SK-N-SH treated with all-trans-retinoic acid at 6 μM for 48 hours (cell line): ENCODE measurements around the gene SLC25A17.

Experiments used
- ATAC-seq: fragments of 200-7000 bp; cut with Tn5 transposase; 3 replicates; pipeline ENCODE4 v1.9.1; 2020; ENCODE audit warnings: mild to moderate bottlenecking, moderate library complexity
- ARNTL ChIP-seq: fragments of 450-650 bp; formaldehyde crosslinking; IDR thresholded peaks from 2 replicates; pipeline ENCODE4 v1.5.0; 2020; ENCODE audit warnings: low read depth, mild to moderate bottlenecking, moderate library complexity, borderline replicate concordance
- BACH2 ChIP-seq: fragments of 250-450 bp; sonication (Bioruptor Pico); IDR thresholded peaks from 2 replicates; pipeline ENCODE4 v1.9.0; 2021; ENCODE audit warnings: mild to moderate bottlenecking, borderline replicate concordance
- CREB5 ChIP-seq: fragments of 250-450 bp; sonication (Bioruptor Pico); IDR thresholded peaks from 2 replicates; pipeline ENCODE4 v1.5.1; 2020; ENCODE audit warnings: low read depth, mild to moderate bottlenecking, moderate library complexity
- CSDC2 ChIP-seq: fragments of 250-450 bp; sonication (Bioruptor Pico); IDR thresholded peaks from 2 replicates; pipeline ENCODE4 v1.5.0; 2020; ENCODE audit warnings: mild to moderate bottlenecking, moderate library complexity
- ESRRG ChIP-seq: fragments of 250-450 bp; sonication (Bioruptor Pico); IDR thresholded peaks from 2 replicates; pipeline ENCODE4 v1.6.1; 2021; ENCODE audit warnings: mild to moderate bottlenecking
- GLIS3 ChIP-seq: fragments of 250-450 bp; sonication (Bioruptor Pico); IDR thresholded peaks from 2 replicates; pipeline ENCODE4 v1.5.0; 2020; ENCODE audit warnings: mild to moderate bottlenecking, moderate library complexity
- ISL1 ChIP-seq: fragments of 250-450 bp; sonication (Bioruptor Pico); IDR thresholded peaks from 2 replicates; pipeline ENCODE4 v2.1.2; 2022; ENCODE audit warnings: mild to moderate bottlenecking, moderate library complexity
- OSR1 ChIP-seq: fragments of 250-450 bp; sonication (Bioruptor Pico); IDR thresholded peaks from 2 replicates; pipeline ENCODE4 v1.8.0; 2022; ENCODE audit warnings: moderate library complexity, mild to moderate bottlenecking, inconsistent platforms
- PATZ1 ChIP-seq: fragments of 250-450 bp; sonication (Bioruptor Pico); IDR thresholded peaks from 2 replicates; pipeline ENCODE4 v1.8.0; 2020; ENCODE audit warnings: mild to moderate bottlenecking, moderate library complexity, borderline replicate concordance
- PPARA ChIP-seq: fragments of 250-450 bp; sonication (Bioruptor Pico); IDR thresholded peaks from 2 replicates; pipeline ENCODE4 v1.5.0; 2020; ENCODE audit warnings: mild to moderate bottlenecking, borderline replicate concordance
- RARB ChIP-seq: fragments of 250-450 bp; sonication (Bioruptor Pico); IDR thresholded peaks from 2 replicates; pipeline ENCODE4 v1.8.0; 2021; ENCODE audit warnings: mild to moderate bottlenecking, moderate library complexity
- SNAI2 ChIP-seq: fragments of 250-450 bp; sonication (Bioruptor Pico); IDR thresholded peaks from 2 replicates; pipeline ENCODE4 v1.5.0; 2020; ENCODE audit warnings: mild to moderate bottlenecking, moderate library complexity
- TCF4 ChIP-seq: fragments of 250-450 bp; sonication (Bioruptor Pico); IDR thresholded peaks from 2 replicates; pipeline ENCODE4 v1.8.0; 2021; ENCODE audit warnings: mild to moderate bottlenecking, moderate library complexity, borderline replicate concordance
- TOX ChIP-seq: fragments of 250-450 bp; sonication (Bioruptor Pico); IDR thresholded peaks from 2 replicates; pipeline ENCODE4 v1.8.0; 2021; ENCODE audit warnings: mild to moderate bottlenecking, moderate library complexity, borderline replicate concordance
- TSHZ2 ChIP-seq: fragments of 250-450 bp; sonication (Bioruptor Pico); IDR thresholded peaks from 2 replicates; pipeline ENCODE4 v1.5.0; 2020; ENCODE audit warnings: mild to moderate bottlenecking, moderate library complexity
- ZC3H10 ChIP-seq: fragments of 250-450 bp; sonication (Bioruptor Pico); IDR thresholded peaks from 2 replicates; pipeline ENCODE4 v1.5.1; 2021; ENCODE audit warnings: mild to moderate bottlenecking, moderate library complexity
- ZFP3 ChIP-seq: fragments of 250-450 bp; sonication (Bioruptor Pico); IDR thresholded peaks from 2 replicates; pipeline ENCODE4 v1.5.0; 2020; ENCODE audit warnings: mild to moderate bottlenecking, moderate library complexity
- ZFP30 ChIP-seq: fragments of 450-650 bp; formaldehyde crosslinking; IDR thresholded peaks from 2 replicates; pipeline ENCODE4 v1.5.0; 2022; ENCODE audit warnings: mild to moderate bottlenecking, moderate library complexity
- ZNF565 ChIP-seq: fragments of 450-650 bp; formaldehyde crosslinking; conservative IDR thresholded peaks from 2 replicates; pipeline ENCODE4 v1.5.0; 2020; ENCODE audit warnings: low read depth, mild to moderate bottlenecking, moderate library complexity
- ZNF70 ChIP-seq: fragments of 450-650 bp; formaldehyde crosslinking; IDR thresholded peaks from 2 replicates; pipeline ENCODE4 v1.5.0; 2020; ENCODE audit warnings: mild to moderate bottlenecking, moderate library complexity
- ZNF8 ChIP-seq: fragments of 450-650 bp; formaldehyde crosslinking; IDR thresholded peaks from 2 replicates; pipeline ENCODE4 v1.5.0; 2020; ENCODE audit warnings: mild to moderate bottlenecking, moderate library complexity

SLC25A17 gene

GRCh38 chr22:40758390-40758789 is 60.8 kb downstream of the SLC25A17 start:
- TF ChIP-seq ISL1, result no peak
- no peak for TF ChIP-seq ZNF8 (CRISPR knock-in tag)
- TF ChIP-seq TSHZ2 (CRISPR knock-in tag), result no peak
- no peak for TF ChIP-seq CSDC2
- no peak for TF ChIP-seq ARNTL (CRISPR knock-in tag)
- no peak for TF ChIP-seq TOX (CRISPR knock-in tag)
- no peak for TF ChIP-seq ZFP3 (CRISPR knock-in tag)
- no peak for TF ChIP-seq PPARA (CRISPR knock-in tag)
- no peak for TF ChIP-seq TCF4 (CRISPR knock-in tag)
- no peak for TF ChIP-seq RARB (CRISPR knock-in tag)
- no peak for TF ChIP-seq ESRRG (CRISPR knock-in tag)
- TF ChIP-seq, all 23 proteins: peak for 0
- ATAC-seq, result no peak

GRCh38 chr22:40757071-40757470 is 62.1 kb downstream of the SLC25A17 start:
- TF ChIP-seq CSDC2 (no peak), OSR1 (no peak), CREB5 (no peak), GLIS3 (no peak), BACH2 (no peak), ZNF8 (CRISPR knock-in tag) (no peak), PATZ1 (no peak), SNAI2 (CRISPR knock-in tag) (no peak), ZNF565 (CRISPR knock-in tag) (no peak), ISL1 (no peak), ZC3H10 (no peak), TSHZ2 (CRISPR knock-in tag) (no peak), RARB (CRISPR knock-in tag) (no peak), ZFP30 (no peak), ZFP3 (CRISPR knock-in tag) (no peak)
- no peak for ATAC-seq

- ATAC-seq, result no peak
- TF ChIP-seq OSR1, result no peak
- TF ChIP-seq CREB5, result no peak
Observed at GRCh38 chr22:40753114-40753513, 66.0 kb downstream of the SLC25A17 start.

- ATAC-seq, result no peak
- TF ChIP-seq ESRRG (CRISPR knock-in tag), result no peak
- TF ChIP-seq OSR1, result no peak
- no peak for TF ChIP-seq SNAI2 (CRISPR knock-in tag)
- no peak for TF ChIP-seq PPARA (CRISPR knock-in tag)
- no peak for TF ChIP-seq ZNF70 (CRISPR knock-in tag)
- TF ChIP-seq ARNTL (CRISPR knock-in tag), result no peak
- no peak for TF ChIP-seq CREB5
- TF ChIP-seq GLIS3, result no peak
- TF ChIP-seq ZFP3 (CRISPR knock-in tag), result no peak
- TF ChIP-seq RARB (CRISPR knock-in tag), result no peak
- no peak for TF ChIP-seq TOX (CRISPR knock-in tag)
- no peak for TF ChIP-seq PATZ1
- TF ChIP-seq ZNF8 (CRISPR knock-in tag), result no peak
- TF ChIP-seq BACH2, result no peak
Observed at GRCh38 chr22:40751250-40751649, 67.9 kb downstream of the SLC25A17 start.
